ENCODE results near the gene PITPNM1. TPM values are rescaled to one million over a fixed set of nuclear protein-coding genes. Genes with fewer than 3 reads are reported as not detected.
A peak's percentile ranks its signal among the peaks of the same experiment; 100 is the strongest.
"Not testable (repeated sequence)": the region's sequence is repeated elsewhere in the genome, so short reads cannot be mapped to it uniquely, and the experiment has no call there.

PITPNM1 gene
- polyA plus RNA-seq, 6 donors from 2014 or later: 10.9 to 34.9 (median 14.5) TPM

DNA sequence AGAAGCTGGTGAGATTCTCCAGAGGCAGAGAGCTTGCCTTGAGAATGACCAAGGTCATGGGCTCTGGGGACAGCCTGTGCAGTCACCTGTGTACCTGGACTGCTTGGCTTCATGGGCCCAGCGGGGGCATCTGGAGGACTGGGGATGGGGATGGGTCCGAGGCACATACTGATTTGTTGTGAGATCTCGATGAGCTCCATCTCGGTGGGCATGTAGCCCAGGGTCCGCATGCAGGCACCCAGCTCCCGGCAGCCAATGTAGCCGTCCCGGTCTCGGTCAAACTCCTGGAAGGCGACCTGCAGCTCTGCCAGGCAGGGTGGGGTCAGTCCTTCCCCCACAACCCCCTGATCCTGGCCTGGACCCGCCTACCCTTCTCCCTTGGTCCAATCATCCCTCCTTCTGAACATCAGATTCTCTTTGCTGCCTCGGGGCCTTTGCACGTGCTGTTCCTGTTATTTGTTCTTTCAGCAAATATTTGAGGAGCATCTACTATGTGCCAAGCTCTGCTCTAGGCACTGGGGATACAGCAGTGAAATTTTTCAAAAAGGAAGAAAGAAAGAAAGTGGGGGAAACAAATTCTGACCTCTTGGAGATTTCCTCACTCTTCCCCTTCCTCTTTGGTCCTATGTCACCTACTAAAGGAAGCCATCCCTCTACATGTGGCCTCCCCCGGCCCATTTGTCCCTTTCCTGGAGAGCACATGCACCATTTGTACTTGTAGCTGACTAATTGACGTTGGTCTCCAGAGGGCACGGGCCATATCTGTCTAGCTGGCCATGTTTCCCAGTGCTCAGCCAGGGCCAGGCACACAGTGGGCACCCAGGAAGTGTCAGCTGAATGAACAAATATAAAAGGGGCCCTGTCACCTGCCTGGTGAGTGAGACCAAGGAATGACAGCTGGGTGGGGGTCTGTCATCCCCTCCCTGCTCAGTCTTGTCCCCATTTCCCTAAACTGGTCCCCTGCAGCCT, 16.0 kb upstream of the PITPNM1 start:
- Mint-ChIP-seq H3K4me1 (no peaks in the 10 kb centered on the region), H3K27ac (no peak overlapping the region), H3K9me3 (no peaks in the 10 kb centered on the region), H3K36me3 (no peaks in the 10 kb centered on the region), H3K4me3 (no peak overlapping the region), H3K27me3 (peaks cover 0 to 38% (median 29%) of the 10 kb centered on the region in 3 donors)
- DNase-seq (no peak), ATAC-seq (ENCODE audit: low read depth in 2 of 2) (no peak)

DNA sequence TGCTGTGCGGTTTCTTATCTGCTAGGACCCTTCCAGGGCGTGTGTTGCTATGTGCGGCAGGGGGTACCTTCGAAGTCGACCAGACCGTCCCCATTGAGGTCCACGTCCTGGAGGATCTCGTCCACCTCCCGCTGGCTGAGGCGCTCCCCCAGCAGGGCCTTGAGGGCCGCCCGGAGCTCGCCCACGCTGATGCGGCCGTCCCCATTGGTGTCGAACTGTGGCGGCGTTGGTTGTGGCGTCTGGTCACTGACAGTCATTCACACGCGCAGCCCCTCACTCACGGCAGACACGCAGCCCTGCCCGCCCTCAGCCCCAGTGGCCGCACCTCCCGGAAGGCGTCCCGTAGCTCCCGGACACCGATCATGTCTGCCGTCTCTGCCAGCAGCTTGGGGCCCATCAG, 14.6 kb upstream of the PITPNM1 start:
- H3K36me3 Mint-ChIP-seq: no peaks in the 10 kb centered on the region
- H3K9me3 Mint-ChIP-seq: no peaks in the 10 kb centered on the region
- DNase-seq (no peak), ATAC-seq (ENCODE audit: low read depth in 2 of 2) (no peak)
- H3K4me3 Mint-ChIP-seq: no peak overlapping the region
- H3K27me3 Mint-ChIP-seq: peaks cover 0 to 33% (median 28%) of the 10 kb centered on the region in 3 donors
- no peak overlapping the region for H3K27ac Mint-ChIP-seq
- no peaks in the 10 kb centered on the region for H3K4me1 Mint-ChIP-seq

DNA sequence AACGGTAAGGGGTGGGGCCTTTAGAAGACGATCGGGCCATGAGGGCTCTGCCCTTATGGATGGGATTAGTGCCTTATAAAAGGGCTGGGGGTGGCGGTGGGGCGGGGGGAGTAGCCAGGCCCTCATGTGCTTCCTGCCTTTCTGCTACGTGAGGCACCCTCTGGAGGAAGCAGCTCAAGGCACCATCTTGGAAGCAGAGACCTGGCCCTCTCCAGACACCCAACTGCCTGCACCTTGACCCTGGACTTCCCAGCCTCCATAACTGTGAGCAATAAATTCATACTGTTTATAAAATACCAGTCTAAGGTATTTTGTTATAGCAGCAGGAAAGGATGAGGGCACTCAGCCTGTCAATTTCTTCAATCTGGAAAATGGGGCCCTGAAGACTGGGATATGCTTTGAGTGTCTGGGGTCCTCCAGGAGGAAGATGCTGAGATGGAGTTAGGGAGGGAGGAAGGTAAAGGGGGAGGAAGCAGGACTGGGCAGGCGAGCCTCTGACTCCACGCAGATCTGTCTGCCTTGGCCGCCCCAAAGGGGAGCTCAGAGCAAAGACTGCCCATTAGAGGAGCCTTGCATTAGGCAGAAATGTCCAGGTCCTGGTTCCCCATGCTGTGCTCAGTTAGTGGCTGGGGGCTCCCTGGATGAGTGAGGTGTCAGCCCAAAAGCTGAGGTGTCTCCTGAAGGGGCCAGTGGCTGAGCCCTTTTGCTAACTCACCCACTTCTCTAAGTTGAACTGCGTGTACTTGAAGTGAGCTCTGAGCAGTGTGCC, 12.8 kb upstream of the PITPNM1 start:
- Mint-ChIP-seq H3K36me3 (no peaks in the 10 kb centered on the region), H3K4me3 (no peak overlapping the region), H3K27me3 (peaks cover 6 to 36% (median 22%) of the 10 kb centered on the region in 3 donors), H3K9me3 (no peaks in the 10 kb centered on the region), H3K27ac (no peak overlapping the region), H3K4me1 (no peaks in the 10 kb centered on the region)
- no peak for ATAC-seq (ENCODE audit: low read depth in 2 of 2)
- no peak for DNase-seq

DNA sequence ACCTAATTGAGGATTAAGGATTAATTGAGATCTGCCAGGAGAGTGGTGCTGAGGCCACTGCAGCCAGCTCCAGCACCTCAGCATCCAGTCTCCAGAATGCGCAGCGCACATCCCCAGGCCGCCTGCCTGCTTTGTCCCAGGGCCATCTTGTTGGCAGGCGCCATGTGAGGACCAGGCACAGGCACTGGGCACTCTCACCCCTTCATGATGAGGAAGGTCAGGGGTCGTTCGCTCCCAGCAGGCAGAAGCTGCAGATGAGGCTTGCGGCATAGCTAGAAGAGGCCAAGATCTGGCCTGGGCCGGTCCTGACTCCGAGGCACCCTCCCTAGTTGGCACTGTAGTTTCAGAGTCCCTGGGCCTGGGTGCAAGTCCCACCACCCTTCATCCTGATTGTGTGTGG, 11.6 kb upstream of the PITPNM1 start:
- DNase-seq (no peak), ATAC-seq (ENCODE audit: low read depth in 2 of 2) (no peak)
- H3K36me3 Mint-ChIP-seq: no peaks in the 10 kb centered on the region
- peaks cover 6 to 45% (median 16%) of the 10 kb centered on the region in 3 donors for H3K27me3 Mint-ChIP-seq
- no peaks in the 10 kb centered on the region for H3K9me3 Mint-ChIP-seq
- no peak overlapping the region for H3K4me3 Mint-ChIP-seq
- H3K4me1 Mint-ChIP-seq: no peaks in the 10 kb centered on the region
- no peak overlapping the region for H3K27ac Mint-ChIP-seq

DNA sequence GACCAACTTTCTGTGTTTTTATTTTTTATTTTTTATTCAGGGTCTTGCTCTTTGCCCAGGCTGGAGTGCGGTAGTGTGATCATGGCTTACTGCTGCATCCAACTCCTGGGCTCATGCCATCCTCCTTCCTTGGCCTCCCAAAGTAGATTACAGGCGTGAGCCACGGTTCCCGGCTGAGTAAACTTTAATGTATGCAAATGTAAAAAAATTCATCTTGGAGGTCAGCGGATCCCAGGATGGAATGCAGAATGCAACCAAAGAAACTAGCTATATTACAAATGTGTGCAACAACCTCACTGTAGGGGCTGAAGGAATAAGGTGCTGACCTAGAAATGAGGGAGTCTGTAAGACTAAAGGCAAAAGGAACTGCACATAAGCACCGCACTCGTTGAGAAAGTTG, 9.0 kb upstream of the PITPNM1 start:
- DNase-seq: no peak
- peaks cover 0 to 1% (median 0%) of the 10 kb centered on the region in 7 donors for H3K9me3 Mint-ChIP-seq
- H3K27ac Mint-ChIP-seq: no peak overlapping the region
- no peaks in the 10 kb centered on the region for H3K36me3 Mint-ChIP-seq
- H3K27me3 Mint-ChIP-seq: peaks cover 11 to 50% (median 15%) of the 10 kb centered on the region in 3 donors
- ATAC-seq (ENCODE audit: low read depth in 2 of 2): no peak
- H3K4me3 Mint-ChIP-seq: no peak overlapping the region
- peaks cover 1 to 5% (median 3%) of the 10 kb centered on the region in 3 donors for H3K4me1 Mint-ChIP-seq

DNA sequence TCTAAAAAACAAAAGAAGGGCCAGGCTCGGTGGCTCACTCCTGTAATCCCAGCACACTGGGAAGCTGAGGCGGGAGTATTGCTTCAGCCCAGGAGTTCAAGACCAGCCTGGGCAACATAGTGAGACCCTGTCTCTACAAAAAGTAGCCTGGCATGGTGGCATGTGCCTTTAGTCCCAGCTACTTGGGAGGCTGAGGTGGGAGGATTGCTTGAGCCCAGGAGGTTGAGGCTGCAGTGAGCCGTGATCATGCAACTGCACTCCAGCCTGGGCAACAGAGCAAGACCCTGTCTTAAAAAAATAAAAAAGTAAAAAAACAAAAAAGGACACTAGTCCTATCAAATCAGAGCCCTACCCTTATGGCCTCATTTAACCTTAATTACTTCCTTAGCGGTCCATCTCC, 6.4 kb upstream of the PITPNM1 start:
- H3K27ac Mint-ChIP-seq; H3K9me3 Mint-ChIP-seq; ATAC-seq (ENCODE audit: low read depth in 2 of 2); DNase-seq; H3K36me3 Mint-ChIP-seq: not testable (repeated sequence)
- H3K27me3 Mint-ChIP-seq: peaks cover 9 to 37% (median 11%) of the 10 kb centered on the region in 3 donors
- H3K4me3 Mint-ChIP-seq: peak overlapping the region in 1 of 8 donors; percentile 96
- peaks cover 13 to 22% (median 22%) of the 10 kb centered on the region in 3 donors for H3K4me1 Mint-ChIP-seq

DNA sequence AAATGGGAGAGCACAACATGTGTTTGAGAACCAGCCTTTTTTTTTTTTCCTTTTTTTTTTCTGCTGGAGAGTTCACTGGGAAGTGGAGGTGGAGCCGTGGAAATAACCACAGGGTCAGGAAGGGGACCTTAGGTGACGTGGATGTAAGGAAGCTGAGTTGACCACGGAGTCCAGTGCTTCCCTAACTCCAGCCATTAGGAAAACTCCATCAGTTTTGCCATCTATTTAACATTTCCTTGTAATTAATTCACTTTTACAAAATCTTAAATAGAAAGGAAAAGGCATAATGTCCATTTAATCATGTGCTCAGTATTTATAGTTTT, 4.8 kb upstream of the PITPNM1 start:
- H3K4me3 Mint-ChIP-seq: peak overlapping the region in 3 of 8 donors; percentile 50 to 96 (median 92)
- DNase-seq: no peak

DNA sequence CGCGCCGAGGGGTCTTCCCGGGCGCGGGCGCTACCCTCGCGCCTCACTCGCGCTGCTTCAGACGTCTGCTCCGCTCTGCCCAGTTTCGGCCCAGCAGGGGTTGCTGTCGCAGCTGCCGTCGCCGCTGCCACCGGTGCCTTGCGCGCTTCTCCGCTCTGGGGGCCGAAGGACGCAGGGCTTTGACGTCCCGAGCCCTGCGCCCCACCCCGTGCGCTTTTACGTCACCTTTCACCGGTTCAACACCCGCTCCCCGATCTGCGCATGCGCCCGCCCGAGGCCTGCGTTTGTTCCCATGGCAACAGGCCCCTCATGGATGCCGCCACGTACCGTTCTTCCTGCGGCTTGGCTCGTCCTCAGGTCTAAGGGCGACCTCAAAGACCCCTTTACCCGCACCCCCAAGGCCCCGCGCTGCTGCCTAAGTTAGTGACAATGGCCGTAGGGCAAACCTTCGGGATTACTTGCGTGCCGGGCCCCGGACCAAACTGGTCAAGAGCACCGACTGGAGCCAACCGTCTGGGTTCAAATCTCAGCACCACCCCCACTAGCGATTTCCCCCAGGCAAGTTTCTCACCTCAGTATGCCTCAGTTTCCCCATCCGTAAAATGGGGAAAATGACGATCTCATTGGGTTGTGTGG, 3.4 kb upstream of the PITPNM1 start:
- peak overlapping the region; percentile 87 to 96 (median 94) for H3K4me3 Mint-ChIP-seq
- H3K27ac Mint-ChIP-seq: peak overlapping the region; percentile 98 to 100 (median 99)
- H3K9me3 Mint-ChIP-seq: peaks cover 0 to 1% (median 0%) of the 10 kb centered on the region in 7 donors
- H3K4me1 Mint-ChIP-seq: peaks cover 30 to 41% (median 36%) of the 10 kb centered on the region in 3 donors
- peak; percentile 100 for DNase-seq
- peaks cover 0 to 19% (median 6%) of the 10 kb centered on the region in 3 donors for H3K27me3 Mint-ChIP-seq
- ATAC-seq (ENCODE audit: low read depth in 2 of 2): peak; percentile 51 to 54
- no peaks in the 10 kb centered on the region for H3K36me3 Mint-ChIP-seq

More for the DNA sequence above, 4.8 kb upstream of the PITPNM1 start:
- no peak for ATAC-seq (ENCODE audit: low read depth in 2 of 2)
- peaks cover 24 to 35% (median 34%) of the 10 kb centered on the region in 3 donors for H3K4me1 Mint-ChIP-seq
- H3K9me3 Mint-ChIP-seq: peaks cover 0 to 1% (median 0%) of the 10 kb centered on the region in 7 donors
- no peaks in the 10 kb centered on the region for H3K36me3 Mint-ChIP-seq
- H3K27ac Mint-ChIP-seq: peak overlapping the region in 4 of 6 donors; percentile 66 to 99 (median 94)
- peaks cover 0 to 26% (median 11%) of the 10 kb centered on the region in 3 donors for H3K27me3 Mint-ChIP-seq

DNA sequence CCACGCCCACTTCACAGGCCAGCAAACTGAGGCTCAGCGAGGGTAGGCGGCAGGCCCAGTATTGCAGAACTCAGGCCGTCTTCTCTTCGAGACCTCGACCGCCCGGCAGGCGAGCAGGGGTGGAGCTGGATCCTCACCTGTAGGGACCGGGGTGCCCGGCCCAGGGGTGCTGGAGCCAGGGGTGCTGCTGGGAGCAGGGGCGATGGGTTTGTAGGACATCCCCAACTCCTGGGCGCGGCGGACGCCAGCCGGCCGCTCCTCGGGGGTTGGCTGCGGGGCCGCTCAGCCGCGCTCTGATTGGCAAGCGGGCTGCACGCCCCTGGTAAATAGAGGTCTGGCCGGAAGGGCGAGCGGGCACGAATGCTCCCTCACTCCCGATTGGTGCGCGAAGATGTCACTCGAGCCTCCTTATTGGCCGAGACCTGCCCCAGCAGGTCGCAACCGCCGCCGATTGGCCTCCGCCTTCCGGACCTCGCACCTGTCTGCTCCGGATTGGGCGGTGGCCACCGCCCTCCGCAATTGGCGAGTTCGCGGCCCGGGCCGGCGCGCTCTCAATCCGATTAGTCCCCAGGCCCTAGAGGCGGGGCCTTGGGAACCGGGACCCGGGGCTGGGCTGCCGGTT, 2.8 kb upstream of the PITPNM1 start, which contains the start of gene CDK2AP2:
CDK2AP2 (minus strand) TSS at position 299 of the 622 bp plus-strand sequence; CDS start at position 219, 80 bp downstream.
- H3K36me3 Mint-ChIP-seq: no peaks in the 10 kb centered on the region
- DNase-seq (peak; percentile 95), ATAC-seq (ENCODE audit: low read depth in 2 of 2) (peak; percentile 72 to 74)
- peak within 1 kb of the TSS; percentile 87 to 96 (median 94) for H3K4me3 Mint-ChIP-seq
- H3K4me1 Mint-ChIP-seq: peaks cover 35 to 46% (median 43%) of the 10 kb centered on the region in 3 donors
- peaks cover 0 to 1% (median 0%) of the 10 kb centered on the region in 7 donors for H3K9me3 Mint-ChIP-seq
- peaks cover 0 to 19% (median 6%) of the 10 kb centered on the region in 3 donors for H3K27me3 Mint-ChIP-seq
- H3K27ac Mint-ChIP-seq: peak within 1 kb of the TSS; percentile 98 to 100 (median 99)

DNA sequence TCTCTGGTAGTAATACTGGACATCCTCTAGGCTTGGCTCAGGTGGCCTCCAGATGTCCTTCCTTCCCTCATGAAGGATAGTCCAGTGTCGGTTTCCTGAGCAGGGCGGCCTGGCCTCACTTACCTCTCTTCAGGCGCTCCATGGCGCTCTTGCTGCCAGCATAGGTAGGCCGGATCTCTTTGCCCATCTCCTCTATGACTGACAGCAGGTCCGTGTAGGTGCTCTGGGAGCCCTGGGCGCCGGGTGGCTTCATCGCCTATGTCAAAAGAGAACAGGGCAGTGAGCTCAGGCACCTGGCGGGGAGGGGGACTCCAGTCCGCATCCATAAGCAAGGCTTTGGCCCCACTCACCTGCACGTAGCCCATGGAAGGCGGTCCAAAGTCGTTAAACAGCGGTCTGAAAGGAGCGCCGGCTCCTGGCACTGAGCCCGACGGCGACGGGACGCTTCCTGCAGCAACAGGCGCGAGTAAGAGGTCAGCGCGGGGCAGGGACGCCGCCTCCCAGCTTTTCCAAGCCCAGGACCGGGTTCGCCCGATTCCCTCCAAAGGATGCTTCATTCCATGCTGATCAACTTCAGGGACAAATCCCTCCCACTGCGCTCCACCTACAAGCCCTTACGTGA, 2.2 kb upstream of the PITPNM1 start:
- peaks cover 0 to 1% (median 0%) of the 10 kb centered on the region in 7 donors for H3K9me3 Mint-ChIP-seq
- H3K27me3 Mint-ChIP-seq: peaks cover 0 to 12% (median 6%) of the 10 kb centered on the region in 3 donors
- H3K36me3 Mint-ChIP-seq: no peaks in the 10 kb centered on the region
- H3K4me1 Mint-ChIP-seq: peaks cover 39 to 48% (median 48%) of the 10 kb centered on the region in 3 donors
- peak; percentile 11 for DNase-seq
- peak overlapping the region; percentile 7 to 99 (median 90) for H3K27ac Mint-ChIP-seq
- ATAC-seq (ENCODE audit: low read depth in 2 of 2): no peak
- H3K4me3 Mint-ChIP-seq: peak overlapping the region; percentile 87 to 96 (median 94)

DNA sequence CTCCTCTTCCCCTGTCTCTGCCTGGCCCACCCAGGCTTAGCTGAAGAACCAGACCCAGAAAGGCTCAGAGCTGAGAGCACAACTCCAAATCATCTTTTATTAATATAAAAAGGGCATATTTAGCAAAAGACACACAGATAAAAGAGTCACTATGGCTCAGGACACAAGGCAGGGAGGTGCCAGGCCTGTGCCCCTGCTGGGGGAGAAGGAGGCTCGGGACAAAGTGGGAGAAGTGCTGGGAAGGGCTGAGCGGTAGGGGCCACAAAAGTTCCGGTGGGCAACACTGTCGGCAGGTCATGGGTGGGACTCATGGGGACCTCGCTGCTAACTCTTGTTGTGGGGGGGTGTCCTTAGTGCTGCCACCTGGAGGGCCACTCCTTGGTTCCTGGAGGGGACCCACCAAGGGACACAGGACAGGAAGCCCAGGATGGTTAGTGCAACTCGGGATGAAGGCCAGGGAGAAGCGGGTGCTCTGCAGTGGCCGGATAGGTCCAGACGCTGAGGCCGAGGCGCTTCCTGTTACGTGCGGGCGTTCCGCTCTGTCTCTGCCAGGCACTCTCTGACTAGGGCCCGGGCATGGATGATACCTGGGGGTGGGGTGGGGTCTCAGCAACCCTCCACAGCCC, 1.4 kb upstream of the PITPNM1 start:
- Mint-ChIP-seq H3K27ac (peak overlapping the region; percentile 97 to 99 (median 98)), H3K27me3 (peaks cover 0 to 9% (median 6%) of the 10 kb centered on the region in 3 donors), H3K36me3 (no peaks in the 10 kb centered on the region), H3K4me3 (peak overlapping the region; percentile 92 to 96 (median 94)), H3K9me3 (peaks cover 0 to 1% (median 0%) of the 10 kb centered on the region in 7 donors), H3K4me1 (peaks cover 39 to 48% (median 48%) of the 10 kb centered on the region in 3 donors)
- ATAC-seq (ENCODE audit: low read depth in 2 of 2) (no peak), DNase-seq (no peak)
